WTC11 (cell line): ENCODE results near the gene MICAL3. TPM values are rescaled to one million over a fixed set of nuclear protein-coding genes. Genes with fewer than 3 reads are reported as not detected.

Experiments used
- ATAC-seq: fragments of 200-7000 bp; cut with Tn5 transposase; 2 replicates; pipeline ENCODE4 v1.10.0; 2021; ENCODE audit warnings: mild to moderate bottlenecking, moderate library complexity
- CTCF ChIA-PET: fragments of 300-600 bp; sonication (Branson Sonifier 250); formaldehyde crosslinking; loops from one replicate; lab custom pipeline; 2021; ENCODE audit warnings: antibody characterized with exemption; lab: Charles Lee
- POLR2A ChIA-PET: fragments of 350-600 bp; sonication (Branson Sonifier 250); formaldehyde crosslinking; loops from one replicate; lab custom pipeline; 2021; ENCODE audit warnings: antibody characterized with exemption; lab: Charles Lee
- DNase-seq: peaks from one replicate; pipeline ENCODE4 v3.0.0; 2021; ENCODE audit warnings: low spot score
- H3K27ac Mint-ChIP-seq: 2 replicates; pipeline ENCODE4 v1.8.0; 2021; ENCODE audit warnings: mixed read lengths
- H3K27me3 Mint-ChIP-seq: 2 replicates; pipeline ENCODE4 v1.8.0; 2021; ENCODE audit warnings: low read depth, mild to moderate bottlenecking, moderate library complexity, mixed read lengths
- H3K36me3 Mint-ChIP-seq: 2 replicates; pipeline ENCODE4 v1.8.0; 2021; ENCODE audit warnings: mixed read lengths
- H3K4me1 Mint-ChIP-seq: 2 replicates; pipeline ENCODE4 v1.8.0; 2022; ENCODE audit warnings: mixed read lengths
- H3K4me3 Mint-ChIP-seq: 2 replicates; pipeline ENCODE4 v1.8.0; 2021; ENCODE audit warnings: mild to moderate bottlenecking, moderate library complexity, mixed read lengths
- H3K9me3 Mint-ChIP-seq: 2 replicates; pipeline ENCODE4 v1.8.0; 2021; ENCODE audit warnings: mixed read lengths
- EMX1 ChIP-seq: fragments of 250-450 bp; sonication (Bioruptor Pico); IDR thresholded peaks from 2 replicates; pipeline ENCODE4 v1.8.0; 2021; ENCODE audit warnings: mild to moderate bottlenecking
- GTF2I ChIP-seq: fragments of 250-450 bp; sonication (Bioruptor Pico); conservative IDR thresholded peaks from 2 replicates; pipeline ENCODE4 v1.4.0; 2021; ENCODE audit warnings: mild to moderate bottlenecking
- HMGA2 ChIP-seq: fragments of 250-450 bp; sonication (Bioruptor Pico); IDR thresholded peaks from 2 replicates; pipeline ENCODE4 v1.4.0; 2021; ENCODE audit warnings: mild to moderate bottlenecking, moderate library complexity
- MXD4 ChIP-seq: fragments of 250-450 bp; sonication (Bioruptor Pico); IDR thresholded peaks from 2 replicates; pipeline ENCODE4 v1.8.0; 2021; ENCODE audit warnings: mild to moderate bottlenecking, moderate library complexity, borderline replicate concordance
- NR2C2 ChIP-seq: sonication (generic); formaldehyde crosslinking; IDR thresholded peaks from 2 replicates; pipeline ENCODE4 v1.8.0; 2022; ENCODE audit warnings: mild to moderate bottlenecking, missing genetic modification reagents
- PRRX2 ChIP-seq: fragments of 250-450 bp; sonication (Bioruptor Pico); IDR thresholded peaks from 2 replicates; pipeline ENCODE4 v1.8.0; 2021; ENCODE audit warnings: mild to moderate bottlenecking
- SOX15 ChIP-seq: fragments of 250-450 bp; sonication (Bioruptor Pico); IDR thresholded peaks from 2 replicates; pipeline ENCODE4 v1.9.0; 2021; ENCODE audit warnings: mild to moderate bottlenecking
- ZNF138 ChIP-seq: sonication (generic); formaldehyde crosslinking; conservative IDR thresholded peaks from 2 replicates; pipeline ENCODE4 v1.8.1; 2022; ENCODE audit warnings: mild to moderate bottlenecking, moderate library complexity, missing genetic modification reagents
- ZNF232 ChIP-seq: sonication (generic); formaldehyde crosslinking; IDR thresholded peaks from 2 replicates; pipeline ENCODE4 v1.8.0; 2022; ENCODE audit warnings: mild to moderate bottlenecking, missing genetic modification reagents
- ZNF416 ChIP-seq: fragments of 250-450 bp; sonication (Bioruptor Pico); IDR thresholded peaks from 2 replicates; pipeline ENCODE4 v1.9.0; 2021; ENCODE audit warnings: mild to moderate bottlenecking, inconsistent platforms
- ZNF423 ChIP-seq: fragments of 250-450 bp; sonication (Bioruptor Pico); IDR thresholded peaks from 2 replicates; pipeline ENCODE4 v2.1.2; 2022; ENCODE audit warnings: mild to moderate bottlenecking, moderate library complexity
- ZNF671 ChIP-seq: fragments of 250-450 bp; sonication (Bioruptor Pico); IDR thresholded peaks from 2 replicates; pipeline ENCODE4 v1.8.0; 2021; ENCODE audit warnings: mild to moderate bottlenecking
- total RNA-seq: library from RNA; stranded (reverse); gene quantifications from 3 replicates; pipeline ENCODE4 v1.2.3, GENCODE V29; 2021
- TF ChIP-seq, protein P1 (sequence below): fragments of 250-450 bp; sonication (Bioruptor Pico); IDR thresholded peaks from 2 replicates; pipeline ENCODE4 v1.9.0; 2021; ENCODE audit warnings: mild to moderate bottlenecking
- TF ChIP-seq, protein P2 (sequence below): sonication (generic); formaldehyde crosslinking; IDR thresholded peaks from 2 replicates; pipeline ENCODE4 v1.8.0; 2023; ENCODE audit warnings: missing genetic modification reagents
- TF ChIP-seq, protein P3 (sequence below): sonication (generic); formaldehyde crosslinking; IDR thresholded peaks from 2 replicates; pipeline ENCODE4 v1.8.1; 2023; ENCODE audit warnings: mild to moderate bottlenecking, missing genetic modification reagents
- TF ChIP-seq, protein P4 (sequence below): sonication (generic); formaldehyde crosslinking; IDR thresholded peaks from 2 replicates; pipeline ENCODE4 v1.8.1; 2023; ENCODE audit warnings: mild to moderate bottlenecking, moderate library complexity, missing genetic modification reagents
- TF ChIP-seq, protein P5 (sequence below): sonication (generic); formaldehyde crosslinking; IDR thresholded peaks from 2 replicates; pipeline ENCODE4 v1.8.1; 2023; ENCODE audit warnings: mild to moderate bottlenecking, missing genetic modification reagents
- TF ChIP-seq, protein P6 (sequence below): fragments of 250-450 bp; sonication (Bioruptor Pico); IDR thresholded peaks from 2 replicates; pipeline ENCODE4 v1.8.0; 2021; ENCODE audit warnings: mild to moderate bottlenecking
- TF ChIP-seq, protein P7 (sequence below): fragments of 250-450 bp; sonication (Bioruptor Pico); IDR thresholded peaks from 2 replicates; pipeline ENCODE4 v1.9.0; 2021; ENCODE audit warnings: mild to moderate bottlenecking, borderline replicate concordance
- TF ChIP-seq, protein P8 (sequence below): sonication (generic); formaldehyde crosslinking; IDR thresholded peaks from 2 replicates; pipeline ENCODE4 v1.8.1; 2023; ENCODE audit warnings: mild to moderate bottlenecking, missing genetic modification reagents, moderate library complexity

Gene MICAL3
- total RNA-seq, 1 experiment from 2014 or later, result 41.2 TPM

DNA sequence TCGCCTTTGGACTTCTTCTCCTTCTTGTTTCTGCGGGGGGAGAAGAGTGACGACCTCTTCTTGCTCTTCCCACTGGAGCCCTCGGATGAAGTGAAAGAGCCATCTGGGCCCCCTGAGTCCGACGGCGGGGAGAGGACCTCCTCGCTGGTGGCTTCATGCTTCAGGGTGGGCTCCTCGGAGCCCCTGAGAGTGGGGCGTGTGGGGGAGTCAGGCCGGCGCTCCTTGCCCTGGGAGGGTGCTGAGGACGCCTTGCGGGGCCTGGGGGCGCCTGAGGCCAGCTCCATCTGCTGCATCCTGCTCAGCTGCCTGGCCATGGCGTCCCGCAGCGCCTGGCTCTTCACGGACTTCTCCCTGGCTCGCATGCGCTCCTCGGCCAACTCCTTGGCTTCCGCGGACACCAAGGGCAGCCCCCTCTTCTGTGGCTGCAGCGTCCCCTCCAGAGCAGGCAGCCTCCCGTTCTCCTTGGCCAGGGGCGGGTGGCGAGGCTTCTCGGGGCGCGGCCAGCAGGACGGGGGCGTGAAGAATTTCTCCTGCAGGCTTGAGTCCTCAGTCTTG lies 206.8 kb downstream of the MICAL3 start:
- no peak for ATAC-seq
- ChIA-PET POLR2A (no interaction called here), CTCF (interaction anchor here (1.4 to 3.3 kb wide), 3 partner anchors 75 to 260 kb away, joined by 3 to 21 read pairs (median 4); partner anchors contain the start of gene PEX26)
- Mint-ChIP-seq H3K36me3 (no peaks in the 10 kb centered on the region), H3K4me1 (peaks cover 4% of the 10 kb centered on the region; the same call in 1 of the 2 replicates), H3K9me3 (no peaks in the 10 kb centered on the region), H3K27me3 (no peaks in the 10 kb centered on the region), H3K4me3 (no peak overlapping the region), H3K27ac (no peak overlapping the region)
- TF ChIP-seq HMGA2, result no peak
- TF ChIP-seq, protein P1, sequence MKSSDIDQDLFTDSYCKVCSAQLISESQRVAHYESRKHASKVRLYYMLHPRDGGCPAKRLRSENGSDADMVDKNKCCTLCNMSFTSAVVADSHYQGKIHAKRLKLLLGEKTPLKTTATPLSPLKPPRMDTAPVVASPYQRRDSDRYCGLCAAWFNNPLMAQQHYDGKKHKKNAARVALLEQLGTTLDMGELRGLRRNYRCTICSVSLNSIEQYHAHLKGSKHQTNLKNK (CRISPR knock-in tag), result no peak
- no peak for TF ChIP-seq ZNF671 (CRISPR knock-in tag)
- no peak for TF ChIP-seq ZNF423 (CRISPR knock-in tag)
- TF ChIP-seq NR2C2 (CRISPR knock-in tag), result no peak
- no peak for TF ChIP-seq ZNF416 (CRISPR knock-in tag)
- TF ChIP-seq, protein P2, sequence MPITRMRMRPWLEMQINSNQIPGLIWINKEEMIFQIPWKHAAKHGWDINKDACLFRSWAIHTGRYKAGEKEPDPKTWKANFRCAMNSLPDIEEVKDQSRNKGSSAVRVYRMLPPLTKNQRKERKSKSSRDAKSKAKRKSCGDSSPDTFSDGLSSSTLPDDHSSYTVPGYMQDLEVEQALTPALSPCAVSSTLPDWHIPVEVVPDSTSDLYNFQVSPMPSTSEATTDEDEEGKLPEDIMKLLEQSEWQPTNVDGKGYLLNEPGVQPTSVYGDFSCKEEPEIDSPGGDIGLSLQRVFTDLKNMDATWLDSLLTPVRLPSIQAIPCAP (CRISPR knock-in tag), result no peak
- TF ChIP-seq PRRX2 (CRISPR knock-in tag), result no peak
- TF ChIP-seq SOX15 (CRISPR knock-in tag), result no peak
- no peak for TF ChIP-seq EMX1 (CRISPR knock-in tag)
- TF ChIP-seq, protein P3, sequence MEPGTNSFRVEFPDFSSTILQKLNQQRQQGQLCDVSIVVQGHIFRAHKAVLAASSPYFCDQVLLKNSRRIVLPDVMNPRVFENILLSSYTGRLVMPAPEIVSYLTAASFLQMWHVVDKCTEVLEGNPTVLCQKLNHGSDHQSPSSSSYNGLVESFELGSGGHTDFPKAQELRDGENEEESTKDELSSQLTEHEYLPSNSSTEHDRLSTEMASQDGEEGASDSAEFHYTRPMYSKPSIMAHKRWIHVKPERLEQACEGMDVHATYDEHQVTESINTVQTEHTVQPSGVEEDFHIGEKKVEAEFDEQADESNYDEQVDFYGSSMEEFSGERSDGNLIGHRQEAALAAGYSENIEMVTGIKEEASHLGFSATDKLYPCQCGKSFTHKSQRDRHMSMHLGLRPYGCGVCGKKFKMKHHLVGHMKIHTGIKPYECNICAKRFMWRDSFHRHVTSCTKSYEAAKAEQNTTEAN (CRISPR knock-in tag), result no peak
- no peak for TF ChIP-seq GTF2I (CRISPR knock-in tag)
- DNase-seq, result no peak

DNA sequence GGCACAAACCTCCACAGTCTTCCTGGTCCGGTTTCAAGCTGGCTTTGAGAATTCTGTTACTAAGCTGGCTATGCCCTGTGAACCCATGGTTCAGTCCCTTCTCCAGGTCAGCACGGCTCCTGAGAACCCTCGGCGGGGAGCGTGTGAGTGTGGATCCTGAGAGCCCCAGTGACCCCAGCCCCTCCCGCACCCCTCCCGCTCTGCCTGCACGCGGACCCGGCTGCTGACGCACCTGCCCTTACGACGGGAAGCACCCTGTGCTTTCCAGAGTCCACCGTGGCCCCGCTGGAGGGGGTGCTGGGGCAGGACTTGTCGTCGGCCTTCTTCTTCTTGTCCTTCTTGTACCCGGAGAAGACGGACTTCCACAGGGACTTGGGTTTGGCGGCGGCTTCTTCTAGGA lies 207.3 kb downstream of the MICAL3 start:
- TF ChIP-seq, protein P4, sequence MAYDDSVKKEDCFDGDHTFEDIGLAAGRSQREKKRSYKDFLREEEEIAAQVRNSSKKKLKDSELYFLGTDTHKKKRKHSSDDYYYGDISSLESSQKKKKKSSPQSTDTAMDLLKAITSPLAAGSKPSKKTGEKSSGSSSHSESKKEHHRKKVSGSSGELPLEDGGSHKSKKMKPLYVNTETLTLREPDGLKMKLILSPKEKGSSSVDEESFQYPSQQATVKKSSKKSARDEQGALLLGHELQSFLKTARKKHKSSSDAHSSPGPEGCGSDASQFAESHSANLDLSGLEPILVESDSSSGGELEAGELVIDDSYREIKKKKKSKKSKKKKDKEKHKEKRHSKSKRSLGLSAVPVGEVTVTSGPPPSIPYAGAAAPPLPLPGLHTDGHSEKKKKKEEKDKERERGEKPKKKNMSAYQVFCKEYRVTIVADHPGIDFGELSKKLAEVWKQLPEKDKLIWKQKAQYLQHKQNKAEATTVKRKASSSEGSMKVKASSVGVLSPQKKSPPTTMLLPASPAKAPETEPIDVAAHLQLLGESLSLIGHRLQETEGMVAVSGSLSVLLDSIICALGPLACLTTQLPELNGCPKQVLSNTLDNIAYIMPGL (CRISPR knock-in tag), result no peak
- TF ChIP-seq, protein P5, sequence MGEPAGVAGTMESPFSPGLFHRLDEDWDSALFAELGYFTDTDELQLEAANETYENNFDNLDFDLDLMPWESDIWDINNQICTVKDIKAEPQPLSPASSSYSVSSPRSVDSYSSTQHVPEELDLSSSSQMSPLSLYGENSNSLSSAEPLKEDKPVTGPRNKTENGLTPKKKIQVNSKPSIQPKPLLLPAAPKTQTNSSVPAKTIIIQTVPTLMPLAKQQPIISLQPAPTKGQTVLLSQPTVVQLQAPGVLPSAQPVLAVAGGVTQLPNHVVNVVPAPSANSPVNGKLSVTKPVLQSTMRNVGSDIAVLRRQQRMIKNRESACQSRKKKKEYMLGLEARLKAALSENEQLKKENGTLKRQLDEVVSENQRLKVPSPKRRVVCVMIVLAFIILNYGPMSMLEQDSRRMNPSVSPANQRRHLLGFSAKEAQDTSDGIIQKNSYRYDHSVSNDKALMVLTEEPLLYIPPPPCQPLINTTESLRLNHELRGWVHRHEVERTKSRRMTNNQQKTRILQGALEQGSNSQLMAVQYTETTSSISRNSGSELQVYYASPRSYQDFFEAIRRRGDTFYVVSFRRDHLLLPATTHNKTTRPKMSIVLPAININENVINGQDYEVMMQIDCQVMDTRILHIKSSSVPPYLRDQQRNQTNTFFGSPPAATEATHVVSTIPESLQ (CRISPR knock-in tag), result no peak
- no peaks in the 10 kb centered on the region for H3K27me3 Mint-ChIP-seq
- H3K27ac Mint-ChIP-seq, result no peak overlapping the region
- ChIA-PET POLR2A (no interaction called here), CTCF (interaction anchor here (1.4 to 3.3 kb wide), 2 partner anchors 74 to 259 kb away, joined by 3 to 21 read pairs; no protein-coding TSS in a partner anchor)
- no peaks in the 10 kb centered on the region for H3K36me3 Mint-ChIP-seq
- peaks cover 4% of the 10 kb centered on the region; the same call in 1 of the 2 replicates for H3K4me1 Mint-ChIP-seq
- ATAC-seq (no peak), DNase-seq (no peak)
- H3K4me3 Mint-ChIP-seq, result no peak overlapping the region
- no peaks in the 10 kb centered on the region for H3K9me3 Mint-ChIP-seq

DNA sequence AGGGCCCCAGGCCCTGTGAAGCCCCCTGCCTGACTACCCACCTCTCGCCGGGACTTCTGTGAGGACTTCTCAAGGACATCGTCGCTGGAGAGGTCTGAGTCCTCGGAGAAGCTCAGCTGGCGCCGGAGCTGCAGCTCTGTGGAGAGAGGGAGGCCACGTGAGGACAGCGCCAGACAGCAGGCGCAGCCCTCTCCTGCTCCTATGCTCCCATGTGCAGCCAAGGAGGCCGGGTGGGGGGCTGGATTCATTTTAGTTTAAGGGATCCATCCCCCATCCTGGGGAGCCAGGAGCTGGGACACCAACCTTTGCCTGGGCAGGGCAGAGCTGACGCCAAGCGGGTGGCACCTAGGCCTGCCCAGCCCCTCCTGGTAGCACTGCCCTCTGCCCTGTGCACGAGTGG lies 207.7 kb downstream of the MICAL3 start:
- Mint-ChIP-seq H3K4me1 (peaks cover 4% of the 10 kb centered on the region; the same call in 1 of the 2 replicates), H3K27ac (no peak overlapping the region), H3K27me3 (no peaks in the 10 kb centered on the region), H3K36me3 (no peaks in the 10 kb centered on the region), H3K9me3 (no peaks in the 10 kb centered on the region), H3K4me3 (no peak overlapping the region)
- no peak for ATAC-seq
- ChIA-PET CTCF (interaction anchor here (1.2 to 3.3 kb wide), 3 partner anchors 14 to 74 kb away, joined by 5 to 21 read pairs (median 9); no protein-coding TSS in a partner anchor), POLR2A (no interaction called here)
- DNase-seq, result no peak
- no peak for TF ChIP-seq ZNF232 (CRISPR knock-in tag)
- TF ChIP-seq, protein P6, sequence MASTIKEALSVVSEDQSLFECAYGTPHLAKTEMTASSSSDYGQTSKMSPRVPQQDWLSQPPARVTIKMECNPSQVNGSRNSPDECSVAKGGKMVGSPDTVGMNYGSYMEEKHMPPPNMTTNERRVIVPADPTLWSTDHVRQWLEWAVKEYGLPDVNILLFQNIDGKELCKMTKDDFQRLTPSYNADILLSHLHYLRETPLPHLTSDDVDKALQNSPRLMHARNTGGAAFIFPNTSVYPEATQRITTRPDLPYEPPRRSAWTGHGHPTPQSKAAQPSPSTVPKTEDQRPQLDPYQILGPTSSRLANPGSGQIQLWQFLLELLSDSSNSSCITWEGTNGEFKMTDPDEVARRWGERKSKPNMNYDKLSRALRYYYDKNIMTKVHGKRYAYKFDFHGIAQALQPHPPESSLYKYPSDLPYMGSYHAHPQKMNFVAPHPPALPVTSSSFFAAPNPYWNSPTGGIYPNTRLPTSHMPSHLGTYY, result no peak
- TF ChIP-seq, protein P7, sequence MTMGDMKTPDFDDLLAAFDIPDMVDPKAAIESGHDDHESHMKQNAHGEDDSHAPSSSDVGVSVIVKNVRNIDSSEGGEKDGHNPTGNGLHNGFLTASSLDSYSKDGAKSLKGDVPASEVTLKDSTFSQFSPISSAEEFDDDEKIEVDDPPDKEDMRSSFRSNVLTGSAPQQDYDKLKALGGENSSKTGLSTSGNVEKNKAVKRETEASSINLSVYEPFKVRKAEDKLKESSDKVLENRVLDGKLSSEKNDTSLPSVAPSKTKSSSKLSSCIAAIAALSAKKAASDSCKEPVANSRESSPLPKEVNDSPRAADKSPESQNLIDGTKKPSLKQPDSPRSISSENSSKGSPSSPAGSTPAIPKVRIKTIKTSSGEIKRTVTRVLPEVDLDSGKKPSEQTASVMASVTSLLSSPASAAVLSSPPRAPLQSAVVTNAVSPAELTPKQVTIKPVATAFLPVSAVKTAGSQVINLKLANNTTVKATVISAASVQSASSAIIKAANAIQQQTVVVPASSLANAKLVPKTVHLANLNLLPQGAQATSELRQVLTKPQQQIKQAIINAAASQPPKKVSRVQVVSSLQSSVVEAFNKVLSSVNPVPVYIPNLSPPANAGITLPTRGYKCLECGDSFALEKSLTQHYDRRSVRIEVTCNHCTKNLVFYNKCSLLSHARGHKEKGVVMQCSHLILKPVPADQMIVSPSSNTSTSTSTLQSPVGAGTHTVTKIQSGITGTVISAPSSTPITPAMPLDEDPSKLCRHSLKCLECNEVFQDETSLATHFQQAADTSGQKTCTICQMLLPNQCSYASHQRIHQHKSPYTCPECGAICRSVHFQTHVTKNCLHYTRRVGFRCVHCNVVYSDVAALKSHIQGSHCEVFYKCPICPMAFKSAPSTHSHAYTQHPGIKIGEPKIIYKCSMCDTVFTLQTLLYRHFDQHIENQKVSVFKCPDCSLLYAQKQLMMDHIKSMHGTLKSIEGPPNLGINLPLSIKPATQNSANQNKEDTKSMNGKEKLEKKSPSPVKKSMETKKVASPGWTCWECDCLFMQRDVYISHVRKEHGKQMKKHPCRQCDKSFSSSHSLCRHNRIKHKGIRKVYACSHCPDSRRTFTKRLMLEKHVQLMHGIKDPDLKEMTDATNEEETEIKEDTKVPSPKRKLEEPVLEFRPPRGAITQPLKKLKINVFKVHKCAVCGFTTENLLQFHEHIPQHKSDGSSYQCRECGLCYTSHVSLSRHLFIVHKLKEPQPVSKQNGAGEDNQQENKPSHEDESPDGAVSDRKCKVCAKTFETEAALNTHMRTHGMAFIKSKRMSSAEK, result no peak
- TF ChIP-seq MXD4 (CRISPR knock-in tag), result no peak
- TF ChIP-seq ZNF138, result no peak
- TF ChIP-seq, protein P8, sequence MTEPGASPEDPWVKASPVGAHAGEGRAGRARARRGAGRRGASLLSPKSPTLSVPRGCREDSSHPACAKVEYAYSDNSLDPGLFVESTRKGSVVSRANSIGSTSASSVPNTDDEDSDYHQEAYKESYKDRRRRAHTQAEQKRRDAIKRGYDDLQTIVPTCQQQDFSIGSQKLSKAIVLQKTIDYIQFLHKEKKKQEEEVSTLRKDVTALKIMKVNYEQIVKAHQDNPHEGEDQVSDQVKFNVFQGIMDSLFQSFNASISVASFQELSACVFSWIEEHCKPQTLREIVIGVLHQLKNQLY, result no peak
